Ishikawa (cell line): Measurements from ENCODE around the gene DST.

Source experiments
- CREB1 ChIP-seq: IDR thresholded peaks from 2 replicates; pipeline ENCODE4 v1.6.1; 2012; ENCODE audit warnings: low read depth
- EGR1 ChIP-seq: IDR thresholded peaks from 2 replicates; pipeline ENCODE4 v1.6.1; 2012
- RAD21 ChIP-seq: IDR thresholded peaks from 2 replicates; pipeline ENCODE4 v1.6.1; 2012; ENCODE audit warnings: low read depth
- TCF12 ChIP-seq: IDR thresholded peaks from 2 replicates; pipeline ENCODE4 v1.6.1; 2012; ENCODE audit warnings: low read depth
- USF1 ChIP-seq: IDR thresholded peaks from 2 replicates; pipeline ENCODE4 v1.6.1; 2012
- YY1 ChIP-seq: IDR thresholded peaks from 2 replicates; pipeline ENCODE4 v1.6.1; 2012; ENCODE audit warnings: low read depth
- TF ChIP-seq, protein P1 (sequence below): IDR thresholded peaks from 2 replicates; pipeline ENCODE4 v1.6.1; 2012; ENCODE audit warnings: low read depth, mild to moderate bottlenecking

DNA sequence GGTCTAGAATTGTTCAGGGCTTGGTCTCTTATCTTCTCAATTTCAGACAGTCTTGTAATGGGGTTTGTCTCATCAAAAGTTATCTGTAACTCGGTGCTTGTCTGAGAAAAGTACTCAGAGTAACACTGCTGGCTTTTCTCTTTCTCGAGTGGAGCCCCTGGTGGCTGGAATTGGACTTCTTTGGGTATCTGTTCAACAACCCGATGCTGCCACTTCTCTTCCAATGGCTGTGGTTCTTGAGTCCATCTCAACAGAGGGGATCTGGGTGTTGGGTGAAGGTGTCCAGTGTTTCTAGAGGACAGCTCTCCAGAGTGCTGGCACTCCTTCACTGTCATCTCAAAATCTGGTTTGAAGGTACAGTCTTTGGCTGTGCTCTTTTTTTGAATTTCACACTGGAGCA lies 24.6 kb downstream of the DST start:
- no peak for TF ChIP-seq RAD21
- no peak for TF ChIP-seq YY1
- TF ChIP-seq CREB1 = no peak
- TF ChIP-seq USF1 = no peak
- no peak for TF ChIP-seq EGR1
- TF ChIP-seq, protein P1, sequence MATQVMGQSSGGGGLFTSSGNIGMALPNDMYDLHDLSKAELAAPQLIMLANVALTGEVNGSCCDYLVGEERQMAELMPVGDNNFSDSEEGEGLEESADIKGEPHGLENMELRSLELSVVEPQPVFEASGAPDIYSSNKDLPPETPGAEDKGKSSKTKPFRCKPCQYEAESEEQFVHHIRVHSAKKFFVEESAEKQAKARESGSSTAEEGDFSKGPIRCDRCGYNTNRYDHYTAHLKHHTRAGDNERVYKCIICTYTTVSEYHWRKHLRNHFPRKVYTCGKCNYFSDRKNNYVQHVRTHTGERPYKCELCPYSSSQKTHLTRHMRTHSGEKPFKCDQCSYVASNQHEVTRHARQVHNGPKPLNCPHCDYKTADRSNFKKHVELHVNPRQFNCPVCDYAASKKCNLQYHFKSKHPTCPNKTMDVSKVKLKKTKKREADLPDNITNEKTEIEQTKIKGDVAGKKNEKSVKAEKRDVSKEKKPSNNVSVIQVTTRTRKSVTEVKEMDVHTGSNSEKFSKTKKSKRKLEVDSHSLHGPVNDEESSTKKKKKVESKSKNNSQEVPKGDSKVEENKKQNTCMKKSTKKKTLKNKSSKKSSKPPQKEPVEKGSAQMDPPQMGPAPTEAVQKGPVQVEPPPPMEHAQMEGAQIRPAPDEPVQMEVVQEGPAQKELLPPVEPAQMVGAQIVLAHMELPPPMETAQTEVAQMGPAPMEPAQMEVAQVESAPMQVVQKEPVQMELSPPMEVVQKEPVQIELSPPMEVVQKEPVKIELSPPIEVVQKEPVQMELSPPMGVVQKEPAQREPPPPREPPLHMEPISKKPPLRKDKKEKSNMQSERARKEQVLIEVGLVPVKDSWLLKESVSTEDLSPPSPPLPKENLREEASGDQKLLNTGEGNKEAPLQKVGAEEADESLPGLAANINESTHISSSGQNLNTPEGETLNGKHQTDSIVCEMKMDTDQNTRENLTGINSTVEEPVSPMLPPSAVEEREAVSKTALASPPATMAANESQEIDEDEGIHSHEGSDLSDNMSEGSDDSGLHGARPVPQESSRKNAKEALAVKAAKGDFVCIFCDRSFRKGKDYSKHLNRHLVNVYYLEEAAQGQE = no peak
- TF ChIP-seq TCF12 = no peak
